DMS153 treated with DMSO at 0.1 percent for 48 hours (cell line): ENCODE measurements around the gene STAT2.
"Not testable (repeated sequence)": the region's sequence is repeated elsewhere in the genome, so short reads cannot be mapped to it uniquely, and the experiment has no call there.

Experiments used
- DNase-seq: peaks from one replicate; lab custom pipeline; 2025; ENCODE audit not compliant: unreplicated experiment; lab: John Stamatoyannopoulos, UW

Gene STAT2

DNA sequence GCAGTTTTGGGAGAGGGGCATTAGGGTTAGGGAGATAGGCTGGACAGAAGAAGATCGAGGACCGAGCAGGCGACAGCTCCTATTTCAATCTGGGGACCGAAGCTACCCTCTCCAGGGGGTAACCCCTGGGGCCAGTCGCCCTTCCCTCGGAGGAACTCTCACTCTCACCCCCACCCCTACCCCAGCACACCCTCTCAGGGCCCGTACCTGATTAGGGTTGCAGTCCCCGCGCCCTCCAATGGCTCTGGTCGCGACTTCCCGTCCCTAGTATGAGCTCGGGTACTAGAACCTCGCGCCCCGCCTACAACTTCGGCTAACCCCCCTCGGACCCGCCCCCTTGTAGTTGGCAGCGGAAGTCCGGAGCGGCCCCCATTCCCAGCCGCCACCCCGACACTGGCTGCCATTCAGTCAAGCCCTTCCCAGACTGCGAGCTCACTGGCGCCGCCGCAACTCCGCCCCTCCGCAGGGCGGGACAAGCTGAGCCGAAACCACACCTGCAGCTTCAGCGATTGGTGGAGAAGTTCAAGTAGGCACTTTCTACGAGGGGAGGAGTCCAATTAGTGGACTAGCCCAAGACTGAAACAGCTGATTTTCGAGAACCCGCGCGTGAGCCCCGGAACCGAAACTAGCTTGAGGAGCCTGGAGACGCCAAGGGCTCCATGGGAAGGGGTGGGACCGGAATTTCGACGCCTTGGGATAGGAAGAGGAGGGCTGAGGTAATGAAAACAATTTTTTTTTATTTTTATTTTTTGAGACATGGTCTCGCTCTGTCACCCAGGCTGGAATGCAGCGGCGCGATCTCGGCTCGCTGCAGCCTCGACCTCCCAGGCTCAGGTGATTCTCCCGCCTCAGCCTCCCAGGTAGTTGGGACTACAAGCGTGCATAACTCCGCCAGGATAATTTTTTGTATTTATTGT lies at the start of gene STAT2:
Gene STAT2 (minus strand): TSS at position 257 of the 917 bp plus-strand sequence. CDS start 3,536 bp downstream, outside the sequence.
- peak; percentile 99 for DNase-seq

DNA sequence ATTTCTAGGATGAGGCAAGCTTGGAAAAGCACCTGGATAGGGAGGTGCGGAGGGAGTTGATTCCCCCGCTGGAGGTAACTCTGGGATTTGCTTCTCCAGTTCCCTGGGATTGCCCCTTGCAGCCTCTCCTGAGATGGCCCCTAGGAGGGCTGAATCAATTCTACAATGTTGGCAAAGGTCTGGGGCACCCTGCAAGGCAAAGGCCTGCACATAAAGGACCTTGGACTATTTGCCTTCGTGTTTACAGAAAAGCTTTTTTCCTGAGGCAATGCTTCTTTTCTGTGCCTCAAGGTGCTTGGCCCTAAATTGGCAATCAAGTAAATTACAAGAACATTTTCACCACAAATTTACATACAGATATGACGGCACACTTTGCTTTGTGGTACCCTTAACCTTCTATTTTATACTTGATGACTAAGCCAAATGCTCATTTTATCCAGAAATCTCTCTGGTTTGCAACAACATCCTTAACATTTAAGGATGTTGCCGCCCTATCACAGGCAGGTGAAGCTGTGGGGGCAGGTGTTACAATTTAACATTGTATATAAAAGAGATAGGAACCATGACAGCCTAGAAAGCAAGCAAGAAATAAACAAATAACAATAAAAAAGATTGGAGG lies 49.0 kb upstream of the STAT2 start:
- DNase-seq = no peak

DNA sequence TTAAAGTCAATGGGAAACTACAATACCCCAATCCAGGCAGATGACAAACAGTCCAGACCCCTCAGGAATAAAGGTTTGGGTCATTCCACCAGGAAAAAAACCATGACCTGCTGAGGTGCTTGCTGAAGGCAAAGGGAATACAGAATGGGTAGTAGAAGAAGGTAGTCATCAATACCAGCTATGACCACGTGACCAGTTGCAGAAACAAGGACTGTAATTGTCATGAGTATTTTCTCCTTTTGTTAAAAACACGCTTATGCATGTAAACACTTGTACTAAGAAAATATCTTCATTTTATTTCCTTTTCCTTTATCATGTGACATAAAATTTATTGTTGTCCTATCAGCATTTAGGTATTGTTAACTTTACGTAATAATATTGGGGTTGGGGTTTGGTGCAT lies 44.3 kb upstream of the STAT2 start:
- DNase-seq = not testable (repeated sequence)

DNA sequence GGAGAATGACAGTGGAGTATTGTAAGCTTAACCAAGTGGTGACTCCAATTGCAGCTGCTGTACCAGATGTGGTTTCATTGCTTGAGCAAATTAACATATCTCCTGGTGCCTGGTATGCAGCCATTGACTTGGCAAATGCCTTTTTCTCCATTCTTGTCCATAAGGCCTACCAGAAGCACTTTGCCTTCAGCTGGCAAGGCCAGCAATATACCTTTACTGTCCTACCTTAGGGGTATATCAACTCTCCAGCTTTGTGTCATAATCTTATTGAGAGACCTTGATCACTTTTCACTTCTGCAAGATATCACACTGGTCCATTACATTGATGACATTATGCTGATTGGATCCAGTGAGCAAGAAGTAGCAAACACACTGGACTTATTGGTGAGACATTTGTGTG lies 41.7 kb upstream of the STAT2 start:
- DNase-seq = not testable (repeated sequence)

DNA sequence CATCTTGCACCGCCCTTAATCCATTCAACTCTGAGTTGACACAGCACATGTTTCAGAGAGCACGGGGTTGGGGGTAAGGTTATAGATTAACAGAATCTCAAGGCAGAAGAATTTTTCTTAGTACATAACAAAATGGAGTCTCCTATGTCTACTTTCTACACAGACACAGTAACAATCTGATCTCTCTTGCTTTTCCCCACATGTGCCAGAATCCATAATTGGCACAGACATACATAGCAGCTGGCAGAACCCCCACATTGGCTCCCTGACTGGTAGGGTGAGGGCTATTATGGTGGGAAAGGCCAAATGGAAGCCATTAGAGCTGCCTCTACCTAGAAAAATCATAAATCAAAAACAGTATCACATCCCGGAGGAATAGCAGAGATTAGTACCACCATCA lies 41.2 kb upstream of the STAT2 start:
- DNase-seq = not testable (repeated sequence)

DNA sequence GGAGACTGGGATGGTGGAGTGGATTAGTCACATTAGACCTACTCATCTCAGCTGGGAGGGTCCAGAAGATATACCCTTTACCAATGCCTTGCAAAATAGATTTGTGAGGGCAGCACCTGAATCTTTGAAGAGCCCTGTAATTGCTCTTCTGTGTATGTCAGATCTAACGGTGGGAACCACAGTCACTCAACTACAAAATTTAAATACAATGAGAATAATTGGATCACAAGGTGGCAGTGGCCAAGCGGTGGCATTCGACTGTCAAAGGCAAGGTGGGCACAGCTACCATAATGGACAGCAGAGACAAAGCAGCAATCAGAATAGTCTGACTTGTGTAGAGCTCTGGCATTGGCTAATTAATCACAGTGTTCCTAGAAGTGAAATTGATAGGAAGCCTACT lies 39.6 kb upstream of the STAT2 start:
- not testable (repeated sequence) for DNase-seq

DNA sequence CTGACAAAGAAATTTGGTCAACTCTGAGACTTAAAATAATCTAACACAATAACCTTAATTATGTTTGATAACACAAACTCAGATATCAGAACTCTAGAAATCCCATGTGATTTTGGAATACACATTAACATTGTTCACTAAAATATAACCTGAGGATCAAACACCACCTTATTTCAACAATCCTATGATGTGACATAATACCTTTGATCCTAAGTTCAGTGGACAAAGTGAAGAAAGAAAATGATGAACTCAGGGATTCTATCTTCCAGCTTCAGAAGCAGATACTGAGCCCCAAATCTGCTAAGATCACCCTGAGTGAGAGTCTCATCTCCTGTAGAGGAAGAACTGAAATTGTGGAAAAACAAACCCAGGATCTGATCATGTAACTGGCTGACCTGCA lies 38.4 kb upstream of the STAT2 start:
- DNase-seq = no peak

DNA sequence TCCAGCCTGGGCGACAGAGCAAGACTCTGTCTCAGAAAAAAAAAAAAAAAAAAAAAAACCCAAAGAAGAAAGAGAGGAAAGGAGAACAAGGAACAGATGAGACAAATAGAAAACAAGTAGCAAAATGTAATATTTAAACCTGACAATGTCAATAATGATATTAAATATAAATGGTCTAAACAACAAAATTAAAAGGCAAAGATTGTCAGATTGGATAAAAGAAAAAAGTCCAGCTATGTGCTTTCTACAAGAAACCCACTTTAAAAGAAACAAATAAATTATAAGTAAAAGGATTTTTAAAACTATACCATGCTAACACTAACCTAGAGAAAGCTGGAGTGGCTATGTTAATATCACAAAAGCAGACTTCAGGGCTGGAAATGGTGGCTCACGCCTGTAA lies 32.4 kb upstream of the STAT2 start:
- no peak for DNase-seq

DNA sequence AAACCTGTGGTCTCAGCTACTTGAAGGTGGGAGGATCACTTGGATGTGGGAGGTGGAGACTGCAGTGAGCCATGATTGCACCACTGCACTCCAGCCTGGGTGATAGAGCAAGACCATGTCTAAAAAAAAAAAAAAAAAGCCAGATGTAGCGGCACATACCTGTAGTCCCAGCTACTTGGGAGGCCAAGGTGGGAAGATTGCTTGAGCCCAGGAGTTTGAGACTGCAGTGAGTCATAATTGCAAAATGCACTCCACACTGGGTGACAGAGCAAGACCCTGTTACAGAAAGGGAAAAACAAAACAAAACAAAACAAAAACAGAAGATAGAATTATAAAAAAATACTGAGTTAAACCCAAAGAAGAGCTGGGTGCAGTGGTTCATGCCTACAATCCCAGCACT lies 31.8 kb upstream of the STAT2 start:
- DNase-seq = no peak

DNA sequence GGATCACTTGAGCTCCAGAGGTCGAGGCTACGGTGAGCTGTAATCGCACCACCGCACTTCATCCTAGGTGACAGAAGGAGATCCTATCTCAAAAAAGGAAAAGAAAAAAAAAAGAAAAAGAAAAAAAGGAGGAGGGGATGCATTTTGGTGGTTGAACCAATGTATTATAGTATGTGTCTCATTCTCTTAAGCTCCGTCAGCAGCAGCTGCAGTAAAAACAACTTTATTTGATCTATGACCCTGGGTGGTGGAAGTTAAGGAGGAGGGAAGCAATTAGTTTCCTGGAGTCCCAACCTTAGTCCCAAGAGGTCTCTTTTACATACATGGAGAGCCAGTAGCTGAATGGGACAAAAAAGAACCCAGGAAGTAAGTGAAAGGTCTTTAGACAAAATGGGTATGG lies 29.5 kb upstream of the STAT2 start:
- DNase-seq = no peak

DNA sequence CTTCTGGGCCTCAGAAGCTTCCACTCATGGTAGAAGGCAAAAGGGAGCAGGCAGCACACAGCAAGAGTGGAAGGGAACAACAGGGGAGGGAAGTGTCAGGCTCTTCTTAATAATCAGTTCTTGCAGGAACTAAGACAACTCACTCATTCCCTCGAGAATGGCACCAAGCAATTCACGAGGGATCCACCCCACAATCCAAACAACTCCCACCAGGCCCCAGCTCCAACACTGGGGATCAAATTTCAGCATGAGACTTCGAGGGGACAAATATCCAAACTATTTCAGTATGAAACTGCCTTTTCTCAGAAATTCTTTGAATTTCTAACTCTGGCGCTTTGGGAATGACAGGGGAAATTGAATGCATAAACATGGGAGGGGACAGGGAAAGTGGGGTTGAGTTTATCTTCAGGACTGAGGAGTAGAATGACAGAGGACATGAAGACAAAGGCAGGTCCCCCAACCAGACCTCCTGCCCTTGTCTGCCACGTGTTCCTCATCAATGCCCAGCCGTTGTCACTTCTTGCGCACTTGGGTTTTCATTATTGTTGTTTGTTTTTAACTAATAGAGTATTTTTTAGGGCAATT lies 27.3 kb upstream of the STAT2 start:
- DNase-seq = no peak

DNA sequence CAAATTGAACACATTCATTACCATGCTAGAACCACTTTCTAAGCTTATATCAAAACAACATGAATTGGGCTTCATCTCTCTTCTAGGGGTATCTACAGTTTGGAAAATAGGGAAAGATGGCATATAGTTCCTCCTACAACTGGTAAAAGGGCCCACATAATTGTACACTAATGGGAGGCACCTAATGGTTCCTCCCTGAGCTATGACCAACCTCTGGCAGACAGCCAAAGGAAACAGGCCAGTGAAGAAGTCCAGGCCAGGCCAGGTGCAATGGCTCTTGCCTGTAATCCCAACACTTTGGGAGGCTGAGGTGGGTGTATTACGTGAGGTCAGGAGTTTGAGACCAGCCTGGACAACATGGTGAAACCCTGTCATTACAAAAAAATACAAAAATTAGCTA lies 26.0 kb upstream of the STAT2 start:
- DNase-seq = no peak

DNA sequence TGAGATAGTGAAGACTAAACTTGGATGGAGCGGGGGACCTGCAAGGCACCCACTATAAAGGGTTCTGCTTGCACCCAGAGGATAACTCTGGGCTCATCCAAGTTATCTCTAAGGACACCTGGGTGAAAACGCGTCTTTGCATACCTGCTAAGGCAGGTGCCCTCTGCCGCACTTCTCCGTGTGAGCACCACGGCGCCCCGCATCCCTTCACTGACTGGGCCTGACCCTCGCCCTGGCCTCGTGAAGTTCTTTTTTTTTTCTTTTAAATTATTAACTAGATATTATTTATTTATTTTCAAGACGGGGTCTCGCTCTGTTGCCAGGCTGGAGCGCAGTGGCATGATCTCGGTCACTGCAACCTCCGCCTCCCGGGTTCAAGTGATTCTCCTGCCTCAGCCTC lies 22.7 kb upstream of the STAT2 start:
- no peak for DNase-seq

DNA sequence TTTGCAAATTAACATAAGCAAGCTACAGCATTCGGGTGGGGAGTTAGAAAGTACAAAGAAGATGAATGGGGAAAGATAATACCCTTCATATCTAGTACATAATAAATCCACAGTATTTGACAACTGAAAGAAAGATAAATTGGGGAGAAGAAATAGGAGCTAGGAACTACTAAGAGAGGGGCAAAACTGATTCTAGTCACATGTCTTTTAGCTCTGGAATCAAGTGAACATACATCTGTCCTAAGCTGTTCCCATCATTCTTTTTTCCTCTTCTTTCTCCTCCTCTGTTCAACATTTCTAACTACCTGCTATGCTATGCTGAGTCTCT lies 18.0 kb upstream of the STAT2 start:
- DNase-seq = no peak

DNA sequence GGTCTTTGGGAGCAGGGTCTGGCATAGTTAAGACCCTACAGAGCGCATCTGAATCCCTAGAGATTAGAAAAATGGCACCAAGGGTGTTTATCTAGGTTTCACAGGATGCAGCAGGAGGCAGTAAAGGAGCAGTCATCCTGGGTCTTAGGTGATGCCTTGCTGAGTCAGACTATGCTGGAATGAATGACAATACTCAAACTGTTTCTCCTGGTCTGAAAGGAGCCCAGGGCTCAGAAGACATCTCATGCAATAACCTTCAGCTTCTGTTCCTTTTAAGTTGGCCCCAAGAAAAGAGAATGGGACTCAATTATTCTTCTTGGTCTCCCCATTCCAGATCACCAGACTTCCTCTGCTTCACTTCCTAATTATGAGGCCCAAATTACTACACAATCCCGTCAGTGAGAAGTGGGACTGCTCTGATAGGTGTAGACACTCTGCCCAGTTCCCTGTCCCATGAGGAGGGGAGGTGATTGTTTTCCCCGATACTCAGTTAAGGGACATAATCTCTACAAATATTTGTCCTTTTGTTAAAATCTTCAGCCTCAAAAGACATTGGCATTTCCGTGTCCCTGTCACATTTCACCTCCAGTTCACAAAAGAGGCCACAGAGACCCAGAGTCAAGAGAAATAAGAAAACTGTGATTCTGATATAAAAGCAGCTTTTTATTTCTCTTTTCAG lies 17.5 kb upstream of the STAT2 start:
- no peak for DNase-seq

DNA sequence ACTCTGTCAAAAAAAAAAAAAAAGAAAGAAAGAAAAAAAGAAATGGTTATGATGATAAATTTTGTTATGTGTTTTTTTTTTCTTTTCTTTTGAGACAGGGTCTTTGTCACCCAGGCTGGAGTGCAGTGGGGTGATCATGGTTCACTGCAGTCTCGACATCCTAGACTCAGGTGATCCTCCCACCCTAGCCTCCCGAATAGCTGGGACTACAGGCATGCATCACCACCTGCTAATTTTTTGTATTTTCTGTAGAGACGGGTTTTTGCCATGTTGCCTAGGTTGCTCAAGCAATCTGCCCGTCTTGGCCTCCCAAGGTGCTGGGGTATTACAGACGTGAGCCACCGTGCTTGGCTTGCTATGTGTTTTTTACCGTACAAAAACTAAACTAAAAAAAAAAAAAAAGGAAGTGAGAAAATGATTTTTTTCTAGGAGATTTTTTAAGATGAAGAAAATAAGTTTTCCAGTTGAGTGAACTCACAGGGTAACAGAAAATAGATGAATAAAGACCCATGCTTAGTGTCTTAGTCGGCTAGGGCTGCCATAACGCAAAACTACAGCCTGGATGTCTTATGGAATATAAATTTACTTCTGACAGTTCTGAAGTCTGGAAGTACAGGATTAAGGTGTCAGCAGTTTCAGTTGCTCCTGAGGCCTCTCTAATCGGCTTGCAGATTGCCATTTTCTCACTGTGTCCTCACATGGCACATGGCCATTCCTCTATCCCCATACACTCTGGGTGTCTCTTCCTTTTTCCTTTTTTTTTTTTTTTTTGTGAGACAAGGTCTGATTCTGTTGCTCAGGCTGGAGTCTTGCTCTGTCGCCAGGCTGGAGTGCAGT lies 15.9 kb upstream of the STAT2 start:
- no peak for DNase-seq

DNA sequence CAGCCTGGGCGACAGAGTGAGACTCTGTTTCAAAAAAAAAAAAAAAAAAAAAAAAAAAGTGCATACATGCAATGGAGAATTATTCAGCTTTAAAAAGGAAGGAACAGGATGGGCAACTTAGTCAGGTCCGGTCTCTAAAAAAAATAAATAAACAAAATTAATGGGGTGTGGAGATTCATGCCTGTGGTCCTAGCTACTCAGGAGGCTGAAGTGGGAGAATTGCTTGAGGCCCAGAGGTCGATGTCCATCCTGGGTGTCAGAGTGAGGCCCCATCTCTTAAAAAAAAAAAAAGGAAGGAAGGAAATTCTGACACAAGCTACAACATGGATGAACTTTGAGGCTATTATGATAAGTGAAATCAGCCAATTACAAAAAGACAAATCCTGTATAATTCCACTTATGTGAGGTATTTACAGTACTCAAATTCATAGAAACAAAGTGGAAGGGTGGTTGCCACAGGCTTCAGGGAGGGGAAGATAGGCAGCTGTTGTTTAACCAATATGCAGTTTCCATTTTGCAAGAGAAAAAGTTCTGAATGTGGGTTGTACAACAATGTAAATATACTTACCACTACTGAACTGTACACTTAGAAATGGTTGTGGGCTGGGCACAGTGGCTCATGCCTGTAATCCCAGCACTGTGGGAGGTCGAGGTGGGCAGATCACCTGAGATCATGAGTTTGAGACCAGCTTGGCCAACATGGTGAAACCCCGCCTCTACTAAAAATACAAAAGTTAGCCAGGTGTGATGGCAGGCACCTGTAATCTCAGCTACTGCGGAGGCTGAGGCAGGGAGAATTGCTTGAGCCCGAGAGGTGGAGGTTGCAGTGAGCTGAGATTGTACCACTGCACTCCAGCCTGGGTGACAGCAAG lies 15.1 kb upstream of the STAT2 start:
- DNase-seq = no peak

DNA sequence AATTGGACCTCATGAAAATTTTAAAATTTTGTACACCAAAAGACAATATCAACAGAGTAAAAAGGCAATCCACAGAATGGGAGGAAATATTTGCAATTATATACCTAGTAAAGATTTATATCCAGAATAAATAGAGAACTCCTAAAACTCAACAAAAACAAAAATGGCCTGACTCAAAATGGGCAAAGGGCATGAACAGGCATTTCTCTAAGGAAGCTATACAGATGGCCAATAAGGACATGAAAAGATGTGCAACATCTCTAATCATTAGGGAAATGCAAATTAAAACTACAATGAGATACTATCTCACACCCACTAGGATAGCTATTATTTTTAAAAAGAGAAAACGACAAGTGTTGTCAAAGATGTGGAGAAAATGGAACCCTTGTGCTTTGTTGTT lies 13.6 kb upstream of the STAT2 start:
- no peak for DNase-seq

DNA sequence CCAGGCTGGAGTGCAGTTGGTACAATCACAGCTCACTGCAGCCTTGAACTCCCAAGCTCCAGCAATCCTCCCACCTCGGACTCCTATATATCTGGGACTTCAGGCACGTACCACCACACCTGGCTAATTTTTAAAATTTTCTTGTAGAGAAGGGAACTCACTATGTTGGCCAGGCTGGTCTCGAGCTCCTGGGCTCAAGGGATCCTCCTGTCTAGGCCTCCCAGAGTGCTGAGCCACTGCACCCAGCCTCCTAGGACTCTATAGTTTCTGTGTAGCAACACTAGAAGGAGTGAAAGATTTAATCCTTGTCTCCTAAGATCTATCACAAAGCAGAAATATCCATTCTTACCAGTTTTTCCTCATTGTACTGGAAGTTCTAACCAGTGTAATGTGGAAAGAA lies 7.0 kb upstream of the STAT2 start:
- no peak for DNase-seq
